ENCODE data around the gene CPVL. TPM values are rescaled to one million over a fixed set of nuclear protein-coding genes. Genes with fewer than 3 reads are reported as not detected.

The CPVL gene
- total RNA-seq, 2 experiments from 2014 or later: not detected

DNA sequence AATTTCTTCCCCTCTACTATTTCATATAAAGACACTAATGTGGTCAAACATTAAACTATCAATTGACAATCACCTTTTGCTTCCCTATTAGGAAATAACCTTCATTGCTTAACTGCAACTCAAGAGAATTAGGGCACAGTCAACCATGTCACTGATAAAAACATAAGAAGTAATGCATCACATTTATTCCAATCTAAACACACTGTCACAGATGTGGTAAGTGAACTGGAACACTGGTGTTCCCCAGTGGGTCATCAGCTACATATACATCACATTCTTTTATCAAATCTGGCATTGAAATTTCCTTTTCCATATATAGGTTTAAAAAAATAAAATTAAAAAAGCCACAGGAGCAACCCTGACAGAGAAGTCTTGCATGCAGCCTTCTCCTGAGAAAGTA, 191.9 kb downstream of the CPVL start:
- no TSS peak for BruUV-seq (replicated peaks)
- Histone ChIP-seq H3K79me2 (ENCODE audit: insufficient read depth, low read depth, low read length) (no peaks in the 10 kb centered on the region), H3K36me3 (ENCODE audit: insufficient read depth, low read length) (no peaks in the 10 kb centered on the region), H3K9me2 (ENCODE audit: insufficient read depth, low read length) (no peaks in the 10 kb centered on the region), H3K4me2 (ENCODE audit: low read length) (no peak overlapping the region), H2AFZ (ENCODE audit: low read length) (no peak overlapping the region), H4K20me1 (ENCODE audit: insufficient read depth, low read length) (no peaks in the 10 kb centered on the region), H3K9me3 (ENCODE audit: low read length) (no peaks in the 10 kb centered on the region), H3K4me1 (ENCODE audit: insufficient read depth, low read length, poor library complexity, severe bottlenecking) (no peaks in the 10 kb centered on the region), H3K27ac (ENCODE audit: low read depth, low read length, poor library complexity, severe bottlenecking) (no peak overlapping the region), H3K4me3 (ENCODE audit: low read depth, low read length, poor library complexity, severe bottlenecking) (no peak overlapping the region)
- no peak for DNase-seq (ENCODE audit: low spot score)
- intact Hi-C loops (cut with micrococcal nuclease; ENCODE audit: unreplicated experiment): no loop called here
- POLR2A ChIA-PET: no interaction called here
- TF ChIP-seq CTCF (conservative IDR thresholded peaks at IDR 0.05; ENCODE audit: low read length) (no peak), EZH2phosphoT487 (IDR thresholded peaks at IDR 0.05; ENCODE audit: borderline replicate concordance, low read depth, low read length) (no peak)
- CTCF ChIA-PET (ENCODE audit: unreplicated experiment): no interaction called here

GRCh38 chr7:28953633-28954032, 192.7 kb downstream of the CPVL start:
- Histone ChIP-seq H3K79me2 (ENCODE audit: insufficient read depth, low read depth, low read length) (no peaks in the 10 kb centered on the region), H2AFZ (ENCODE audit: low read length) (no peak overlapping the region), H3K36me3 (ENCODE audit: insufficient read depth, low read length) (no peaks in the 10 kb centered on the region), H3K9me2 (ENCODE audit: insufficient read depth, low read length) (no peaks in the 10 kb centered on the region), H3K4me1 (ENCODE audit: insufficient read depth, low read length, poor library complexity, severe bottlenecking) (no peaks in the 10 kb centered on the region), H4K20me1 (ENCODE audit: insufficient read depth, low read length) (no peaks in the 10 kb centered on the region), H3K4me3 (ENCODE audit: low read depth, low read length, poor library complexity, severe bottlenecking) (no peak overlapping the region), H3K4me2 (ENCODE audit: low read length) (no peak overlapping the region), H3K9me3 (ENCODE audit: low read length) (no peaks in the 10 kb centered on the region), H3K27ac (ENCODE audit: low read depth, low read length, poor library complexity, severe bottlenecking) (no peak overlapping the region)
- TF ChIP-seq CTCF (conservative IDR thresholded peaks at IDR 0.05; ENCODE audit: low read length) (no peak), EZH2phosphoT487 (IDR thresholded peaks at IDR 0.05; ENCODE audit: borderline replicate concordance, low read depth, low read length) (no peak)
- DNase-seq (ENCODE audit: low spot score): no peak
- intact Hi-C loops (cut with micrococcal nuclease; ENCODE audit: unreplicated experiment): no loop called here
- ChIA-PET CTCF (ENCODE audit: unreplicated experiment) (no interaction called here), POLR2A (no interaction called here)
- BruUV-seq (replicated peaks): no TSS peak

Other genes starting within 250 kb of the CPVL start
- gene TRIL, start 188.2 kb downstream of the CPVL start, total RNA-seq (2014; rRNA removed; shearing (Covaris generic)): not detected in 2 replicates
- gene TRIL, start 188.2 kb downstream of the CPVL start, total RNA-seq (2022): not detected in 2 replicates
- gene CHN2, start 48.2 kb upstream of the CPVL start, total RNA-seq (2014; rRNA removed; shearing (Covaris generic)): not detected in 2 replicates
- not detected in 2 replicates for gene CHN2, start 48.2 kb upstream of the CPVL start, total RNA-seq (2022)